ENCODE measurements around the gene UBXN7. TPM values are rescaled to one million over a fixed set of nuclear protein-coding genes. Genes with fewer than 3 reads are reported as not detected.

The UBXN7 gene
- total RNA-seq, 1 experiment from 2014 or later: 67.0 TPM

- RAD21 ChIA-PET (ENCODE audit: low non-redundant PET in 1 of 2, low total read pairs in 2 of 2, uncharacterized antibody in 2 of 2, unreplicated experiment in 2 of 2): no interaction called here
- POLR2A ChIA-PET: no interaction called here
- CTCF ChIA-PET: no interaction called here
Observed at GRCh38 chr3:196408565-196409300, 23.5 kb downstream of the UBXN7 start.

More at GRCh38 chr3:196408565-196409300, 23.5 kb downstream of the UBXN7 start:
- peaks cover 67% of the 10 kb centered on the region for H3K79me2 ChIP-seq (ENCODE audit: insufficient read depth, low read length)
- BruUV-seq (replicated peaks): no TSS peak
- H3K27me3 ChIP-seq (ENCODE audit: insufficient read depth, low read length): no peaks in the 10 kb centered on the region
- peaks cover 3 to 19% of the 10 kb centered on the region in 2 experiments; a peak in 3 of 4 replicates for H3K4me1 ChIP-seq (ENCODE audit: control insufficient read depth in 1 of 2, insufficient read depth in 2 of 2, low read length in 2 of 2)
- no peak for DNase-seq (ENCODE audit: low read depth, low spot score)
- no peaks in the 10 kb centered on the region for H4K20me1 ChIP-seq (ENCODE audit: insufficient read depth)
- H3K9me2 ChIP-seq (ENCODE audit: insufficient read depth): no peaks in the 10 kb centered on the region
- ATAC-seq: no peak
- no peak overlapping the region for H3K4me3 ChIP-seq (replicated peaks in 1 of 2; ENCODE audit: low read depth in 1 of 2, low read length in 2 of 2)
- no peak overlapping the region for H3K9ac ChIP-seq (ENCODE audit: low read length)
- H3K27ac ChIP-seq (ENCODE audit: low read depth, low read length): no peak overlapping the region
- intact Hi-C loops (cut with micrococcal nuclease): no loop called here
- H3K9me3 ChIP-seq (ENCODE audit: control insufficient read depth in 1 of 2, insufficient read depth in 1 of 2, low read depth in 1 of 2, low read length in 2 of 2): no peaks in the 10 kb centered on the region
- no peak overlapping the region for H3K4me2 ChIP-seq (ENCODE audit: low read length)
- H2AFZ ChIP-seq (ENCODE audit: low read depth, low read length, poor library complexity, severe bottlenecking): no peak overlapping the region
- TF ChIP-seq EGR1 (IDR thresholded peaks at IDR 0.05; ENCODE audit: low read depth) (no peak), JUND (IDR thresholded peaks at IDR 0.05) (no peak), POLR2AphosphoS5 (IDR thresholded peaks at IDR 0.05; ENCODE audit: low read depth, low read length) (no peak), SRF (IDR thresholded peaks at IDR 0.05; ENCODE audit: low read depth) (no peak), MAX (IDR thresholded peaks at IDR 0.05) (no peak), CTCF (IDR thresholded peaks at IDR 0.05 in 2 of 3, conservative IDR thresholded peaks at IDR 0.05 in 1 of 3; ENCODE audit: borderline replicate concordance in 1 of 3, insufficient read depth in 1 of 3, low read depth in 2 of 3, low read length in 2 of 3) (no peak), REST (IDR thresholded peaks at IDR 0.05; ENCODE audit: low read depth) (no peak), CEBPB (IDR thresholded peaks at IDR 0.05; ENCODE audit: low read depth) (no peak), ZBTB33 (IDR thresholded peaks at IDR 0.05; ENCODE audit: extremely low read depth, insufficient replicate concordance, low read length) (no peak), EZH2phosphoT487 (IDR thresholded peaks at IDR 0.05; ENCODE audit: borderline replicate concordance) (no peak), FOSL1 (IDR thresholded peaks at IDR 0.05; ENCODE audit: low read depth) (no peak), ATF3 (IDR thresholded peaks at IDR 0.05) (no peak), YY1 (IDR thresholded peaks at IDR 0.05; ENCODE audit: extremely low read depth, insufficient replicate concordance, low read depth, low read length) (no peak), ELF1 (IDR thresholded peaks at IDR 0.05; ENCODE audit: borderline replicate concordance, low read depth) (no peak)
- H3K36me3 ChIP-seq (ENCODE audit: control insufficient read depth in 1 of 2, insufficient read depth in 2 of 2, low read length in 2 of 2): peaks cover 2 to 7% of the 10 kb centered on the region in 2 experiments; a peak in 2 of 4 replicates
